Cortex of kidney (tissue), 1 donor: ENCODE measurements around the gene JAZF1.
"Not testable (repeated sequence)": the region's sequence is repeated elsewhere in the genome, so short reads cannot be mapped to it uniquely, and the experiment has no call there.

Experiments
- DNase-seq: peaks from one replicate; lab custom pipeline; 2025; lab: John Stamatoyannopoulos, UW

Gene JAZF1

GRCh38 chr7:27872356-27873275 is 308.0 kb downstream of the JAZF1 start:
- no peak for DNase-seq

- no peak for DNase-seq
Observed at GRCh38 chr7:27871866-27872265, 308.7 kb downstream of the JAZF1 start.

- DNase-seq, result no peak
Observed at GRCh38 chr7:27871086-27871485, 309.5 kb downstream of the JAZF1 start.

GRCh38 chr7:27870595-27870994 is 310.0 kb downstream of the JAZF1 start:
- DNase-seq, result no peak

GRCh38 chr7:27869056-27869455 is 311.5 kb downstream of the JAZF1 start:
- DNase-seq, result no peak

GRCh38 chr7:27868131-27868550 is 312.5 kb downstream of the JAZF1 start:
- DNase-seq, result no peak

GRCh38 chr7:27866828-27867672 is 313.5 kb downstream of the JAZF1 start:
- DNase-seq, result no peak

- DNase-seq, result no peak
Observed at GRCh38 chr7:27866256-27866655, 314.3 kb downstream of the JAZF1 start.

- DNase-seq, result no peak
Observed at GRCh38 chr7:27863880-27864279, 316.7 kb downstream of the JAZF1 start.

GRCh38 chr7:27861747-27862146 is 318.8 kb downstream of the JAZF1 start:
- no peak for DNase-seq

GRCh38 chr7:27860800-27861199 is 319.8 kb downstream of the JAZF1 start:
- DNase-seq, result no peak

- not testable (repeated sequence) for DNase-seq
Observed at GRCh38 chr7:27856703-27857485, 323.7 kb downstream of the JAZF1 start.

- DNase-seq, result no peak
Observed at GRCh38 chr7:27850531-27850930, 330.1 kb downstream of the JAZF1 start.

GRCh38 chr7:27846388-27846787 is 334.2 kb downstream of the JAZF1 start:
- DNase-seq, result no peak

- DNase-seq, result no peak
Observed at GRCh38 chr7:27843584-27844305, 336.9 kb downstream of the JAZF1 start.

GRCh38 chr7:27842851-27843250 is 337.7 kb downstream of the JAZF1 start:
- no peak for DNase-seq

GRCh38 chr7:27842094-27842692 is 338.4 kb downstream of the JAZF1 start:
- no peak for DNase-seq

GRCh38 chr7:27840760-27841364 is 339.7 kb downstream of the JAZF1 start:
- DNase-seq, result no peak

GRCh38 chr7:27840313-27840712 is 340.3 kb downstream of the JAZF1 start:
- no peak for DNase-seq

- DNase-seq, result no peak
Observed at GRCh38 chr7:27839099-27839498, 341.5 kb downstream of the JAZF1 start.

- DNase-seq, result no peak
Observed at GRCh38 chr7:27836536-27836935, 344.1 kb downstream of the JAZF1 start.
